Tongue (tissue), 2 donors: Measurements from ENCODE around the gene FCN2. TPM values are rescaled to one million over a fixed set of nuclear protein-coding genes. Genes with fewer than 3 reads are reported as not detected.
"Not testable (repeated sequence)": the region's sequence is repeated elsewhere in the genome, so short reads cannot be mapped to it uniquely, and the experiment has no call there.

Source experiments
- DNase-seq: peaks from one replicate; pipeline ENCODE4 v3.0.0-alpha.2; 2015
- total RNA-seq: library from RNA; depleted of rRNA; stranded (reverse); fragments of >200 nt; gene quantifications from one replicate; pipeline ENCODE4 v1.2.3, GENCODE V29; 2014

Gene FCN2
- total RNA-seq, 1 donor from 2014 or later: not detected

DNA sequence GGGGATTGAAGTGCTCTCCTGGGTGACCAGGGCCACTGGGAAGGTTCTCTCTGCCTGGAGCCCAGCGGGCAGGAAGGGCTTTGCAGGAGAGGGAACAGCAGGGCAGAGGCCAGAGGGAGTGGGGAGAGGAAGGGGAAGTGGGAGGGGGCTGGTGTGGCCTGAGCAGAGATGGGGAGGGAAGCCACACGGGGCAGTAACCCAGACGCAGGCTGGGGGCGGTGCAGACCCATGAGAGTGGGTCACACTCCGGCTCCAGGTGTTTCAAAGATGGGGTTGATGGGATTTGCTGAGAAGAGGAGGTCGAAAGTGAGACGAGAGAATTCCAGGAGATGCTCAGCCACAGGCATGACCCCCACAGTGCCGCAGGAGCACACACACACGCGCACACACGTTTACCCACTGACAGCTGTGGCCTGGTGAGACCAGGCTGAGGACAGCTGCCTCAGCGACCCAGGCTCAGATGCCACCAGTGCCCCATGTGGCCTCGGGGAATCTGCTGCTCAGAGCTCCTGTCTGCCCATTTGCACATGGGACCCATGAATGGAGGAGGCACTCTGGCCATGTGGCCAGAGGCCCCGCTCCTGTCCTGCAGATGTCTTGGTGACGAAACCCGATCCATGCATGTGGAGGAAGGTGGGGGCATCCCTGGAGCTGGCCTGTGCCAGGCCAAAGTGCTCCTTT lies 32.7 kb upstream of the FCN2 start:
- no peak for DNase-seq

DNA sequence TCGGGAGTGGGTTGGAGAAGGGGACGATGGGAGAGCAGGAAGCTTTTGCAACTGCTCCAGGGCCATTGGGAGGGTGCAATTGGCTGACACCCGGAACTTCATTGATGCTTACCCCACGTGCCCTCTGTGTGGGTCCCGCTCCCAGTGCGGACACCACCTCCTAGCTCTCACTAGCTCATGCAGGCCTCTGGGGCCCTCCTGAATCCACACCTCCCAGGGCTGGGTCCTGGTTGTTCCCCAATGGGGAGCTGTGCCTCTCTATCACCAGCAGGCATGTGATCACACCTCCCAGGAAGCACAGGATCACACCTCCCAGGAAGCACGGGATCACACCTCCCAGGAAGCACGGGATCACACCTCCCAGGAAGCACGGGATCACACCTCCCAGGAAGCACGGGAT lies 32.1 kb upstream of the FCN2 start:
- DNase-seq: no peak

GRCh38 chr9:134850611-134851010 lies 30.0 kb upstream of the FCN2 start:
- no peak for DNase-seq

DNA sequence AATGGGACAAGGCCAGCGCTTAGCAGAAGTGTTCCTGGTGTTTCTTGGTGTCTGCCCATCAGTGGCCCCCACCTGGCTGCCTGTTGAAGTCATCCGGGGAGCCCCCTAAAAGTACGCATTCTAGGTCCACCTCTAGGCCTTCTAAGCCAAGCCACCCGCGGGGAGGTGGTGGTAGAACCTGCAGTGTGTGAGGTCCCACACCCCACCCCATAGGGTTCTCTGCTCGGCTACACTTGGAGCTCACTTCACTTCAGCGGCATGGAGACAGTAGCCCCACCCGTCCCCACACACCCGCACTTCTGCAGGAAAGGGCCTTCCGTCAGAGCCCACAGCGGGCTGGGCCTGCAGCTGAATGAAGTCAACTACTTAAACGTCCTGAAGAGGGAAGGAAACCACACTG lies 29.6 kb upstream of the FCN2 start:
- no peak for DNase-seq

GRCh38 chr9:134852906-134853654 lies 27.5 kb upstream of the FCN2 start:
- no peak for DNase-seq

GRCh38 chr9:134853893-134854292 lies 26.7 kb upstream of the FCN2 start:
- DNase-seq: no peak

DNA sequence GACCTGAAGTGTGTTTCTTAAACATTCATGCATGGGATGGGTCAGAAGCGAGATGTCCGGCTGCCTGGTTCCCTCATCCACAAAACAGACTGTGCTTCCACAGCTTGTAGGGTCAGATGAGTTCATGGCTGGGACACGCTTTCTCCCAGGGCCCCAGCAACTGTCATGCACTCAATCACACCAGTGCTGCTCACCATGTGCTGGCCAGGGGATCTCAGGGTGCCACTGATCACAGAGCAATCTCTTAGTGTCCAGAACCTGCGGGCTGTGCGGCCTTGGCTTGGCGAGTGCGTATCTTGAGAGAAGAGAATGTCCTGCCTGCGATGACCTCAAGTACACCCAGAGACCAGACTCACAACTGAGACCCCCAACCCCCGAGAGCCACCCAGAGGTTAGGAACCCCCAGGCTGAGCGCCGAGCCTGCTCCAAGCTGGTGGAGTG lies 26.0 kb upstream of the FCN2 start:
- DNase-seq: no peak

GRCh38 chr9:134855231-134855899 lies 25.2 kb upstream of the FCN2 start:
- no peak for DNase-seq

DNA sequence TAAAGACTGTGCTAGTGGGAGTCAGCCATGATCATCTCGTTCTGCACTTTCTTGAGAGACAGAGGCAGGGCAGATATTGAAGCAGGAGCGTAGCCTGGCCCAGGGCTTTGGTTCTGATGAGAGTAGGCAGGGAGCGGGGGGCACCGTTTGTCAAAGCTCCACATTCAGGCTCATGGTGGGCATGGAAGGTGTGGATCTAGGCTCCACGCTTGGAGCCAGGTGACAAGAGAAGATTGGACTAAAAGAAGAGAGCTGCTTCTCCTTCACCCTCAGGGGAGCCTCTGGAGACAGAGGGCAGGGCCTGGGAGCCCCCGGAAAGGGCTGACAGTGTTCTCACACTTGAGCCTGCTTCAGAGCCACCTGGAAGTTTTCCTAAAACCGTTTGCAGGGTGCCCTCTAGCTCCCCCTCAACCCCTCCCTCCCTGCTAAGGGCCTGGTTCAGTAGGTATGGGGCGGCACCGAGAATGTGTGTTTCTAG lies 24.7 kb upstream of the FCN2 start:
- DNase-seq: no peak

GRCh38 chr9:134857451-134857850 lies 23.2 kb upstream of the FCN2 start:
- not testable (repeated sequence) for DNase-seq

GRCh38 chr9:134858051-134858841 lies 22.4 kb upstream of the FCN2 start:
- no peak for DNase-seq

DNA sequence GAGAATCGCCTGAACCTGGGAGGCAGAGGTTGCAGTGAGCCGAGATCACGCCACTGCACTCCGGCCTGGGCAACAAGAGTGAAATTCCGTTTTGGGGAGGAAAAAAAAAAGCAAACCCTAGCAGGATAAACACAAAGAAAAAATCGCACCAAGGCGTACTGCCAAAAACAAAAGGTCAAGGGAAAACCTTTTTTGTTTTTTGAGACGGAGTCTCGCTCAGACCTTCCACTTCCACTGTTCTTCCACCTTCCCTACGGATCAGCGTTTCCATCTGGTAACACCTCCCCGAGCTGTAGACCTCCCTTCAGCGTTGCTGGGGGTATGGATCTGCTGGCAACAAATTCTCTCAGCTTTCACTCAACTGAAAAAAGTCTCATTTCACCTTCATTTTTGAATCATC lies 20.1 kb upstream of the FCN2 start:
- DNase-seq: no peak

GRCh38 chr9:134861595-134862334 lies 18.8 kb upstream of the FCN2 start:
- no peak for DNase-seq

DNA sequence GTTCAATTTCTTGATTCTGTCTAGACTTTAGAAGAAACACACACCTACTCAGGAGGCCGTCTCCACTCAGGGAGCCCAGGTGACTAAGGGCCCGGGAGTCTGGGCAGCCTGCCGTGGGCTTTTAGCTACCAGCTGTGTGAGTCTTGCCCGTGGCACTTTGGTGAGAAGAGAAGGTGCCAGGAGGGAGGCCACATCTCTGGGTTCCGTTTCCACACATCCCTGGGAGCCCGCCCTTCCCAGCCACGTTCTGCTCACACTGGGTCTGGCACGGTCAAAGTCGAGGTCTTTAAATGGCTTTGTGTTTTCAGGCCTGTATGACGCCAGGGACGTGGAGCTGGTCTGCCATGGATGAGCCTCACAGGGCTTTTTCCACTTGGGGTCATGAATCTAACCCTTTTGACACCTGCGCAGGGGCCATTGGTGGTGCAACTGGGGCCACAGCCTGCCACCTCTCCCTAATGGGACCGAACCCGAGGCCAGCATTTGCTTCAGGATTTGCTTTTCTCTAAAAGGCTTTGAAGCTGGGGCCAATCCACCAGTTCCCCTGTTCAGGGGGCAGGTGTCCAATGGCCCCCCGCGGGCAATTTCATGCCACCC lies 17.2 kb upstream of the FCN2 start:
- DNase-seq: no peak

GRCh38 chr9:134863941-134864820 lies 16.4 kb upstream of the FCN2 start:
- DNase-seq: peak; percentile 22

- DNase-seq: no peak
These were observed 15.8 kb upstream of the FCN2 start for GRCh38 chr9:134864821-134865190.

DNA sequence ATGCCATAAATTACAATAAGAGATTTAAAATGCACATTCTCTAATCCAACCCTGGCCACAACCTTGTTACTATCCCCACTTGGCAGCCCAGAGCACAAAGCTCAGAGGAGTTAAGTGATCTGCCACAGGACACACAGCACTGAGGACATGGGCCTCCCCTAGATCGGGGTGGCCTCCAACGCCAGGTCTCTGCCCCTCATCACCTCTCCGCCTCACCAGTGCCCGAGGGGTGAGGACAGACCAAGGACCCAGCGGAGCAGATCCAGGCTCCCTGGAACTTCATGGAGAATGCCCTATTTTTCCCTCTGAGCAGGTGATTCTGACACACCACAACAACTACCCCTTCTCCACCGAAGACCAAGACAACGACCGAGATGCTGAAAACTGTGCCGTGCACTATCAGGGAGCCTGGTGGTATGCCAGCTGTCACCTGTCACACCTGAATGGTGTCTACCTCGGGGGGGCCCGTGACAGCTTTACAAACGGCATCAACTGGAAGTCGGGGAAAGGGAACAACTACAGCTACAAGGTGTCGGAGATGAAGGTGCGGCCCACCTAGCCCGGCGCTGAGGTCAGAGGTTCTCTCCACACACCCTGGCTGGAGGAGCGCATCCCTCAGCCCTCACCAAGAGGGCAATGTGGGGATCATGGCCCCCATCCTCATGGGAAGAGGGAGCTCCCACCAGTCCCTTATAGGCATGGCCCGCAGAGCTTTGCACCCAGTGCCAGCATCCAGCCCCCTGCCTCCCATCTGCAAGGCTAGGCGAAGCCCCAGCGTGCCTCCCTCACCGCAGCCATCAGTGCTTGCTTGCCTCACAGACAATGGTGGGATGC lies 12.5 kb upstream of the FCN2 start:
- no peak for DNase-seq

DNA sequence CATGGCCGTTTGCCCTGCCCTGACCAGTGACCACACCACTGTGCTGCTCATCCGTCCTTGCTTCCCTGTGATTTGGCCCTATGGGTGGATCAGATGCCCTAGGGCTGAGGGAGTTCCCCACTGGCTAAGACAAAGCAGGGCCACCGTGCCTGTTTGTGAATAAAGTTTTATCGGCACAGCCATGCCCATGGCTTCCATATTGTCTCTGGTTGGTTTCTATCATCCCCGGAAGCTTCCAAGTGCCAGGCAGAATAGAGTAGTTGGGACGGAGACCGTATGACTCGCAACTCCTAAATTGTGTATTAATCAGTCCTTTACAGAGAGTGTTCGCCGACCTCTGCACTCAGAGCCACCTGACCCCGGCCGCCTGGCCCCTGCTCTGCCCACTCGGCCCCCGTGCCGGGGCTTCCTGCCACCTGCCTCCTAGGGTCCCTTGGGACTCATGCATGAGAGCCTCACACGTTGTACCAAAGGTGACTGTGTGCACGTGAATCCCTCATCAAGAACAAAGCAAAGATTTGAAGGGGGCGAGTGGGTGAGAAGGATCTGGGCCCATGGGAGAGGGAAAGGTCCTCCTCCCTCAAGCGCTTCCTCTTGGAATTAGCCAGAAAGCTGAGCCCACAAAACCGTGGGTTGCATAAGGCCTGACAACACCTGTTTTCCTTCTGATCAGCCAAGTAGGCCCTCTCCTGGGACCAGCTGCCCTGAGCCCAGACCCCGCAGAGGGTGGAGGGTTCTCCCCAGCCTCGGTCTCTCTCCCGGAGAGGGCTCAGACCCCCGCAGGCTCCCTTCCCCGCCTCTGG lies 11.7 kb upstream of the FCN2 start:
- DNase-seq: no peak
